ENCODE measurements around the gene CEP120.
"Not testable (repeated sequence)": the region's sequence is repeated elsewhere in the genome, so short reads cannot be mapped to it uniquely, and the experiment has no call there.

The CEP120 gene

DNA sequence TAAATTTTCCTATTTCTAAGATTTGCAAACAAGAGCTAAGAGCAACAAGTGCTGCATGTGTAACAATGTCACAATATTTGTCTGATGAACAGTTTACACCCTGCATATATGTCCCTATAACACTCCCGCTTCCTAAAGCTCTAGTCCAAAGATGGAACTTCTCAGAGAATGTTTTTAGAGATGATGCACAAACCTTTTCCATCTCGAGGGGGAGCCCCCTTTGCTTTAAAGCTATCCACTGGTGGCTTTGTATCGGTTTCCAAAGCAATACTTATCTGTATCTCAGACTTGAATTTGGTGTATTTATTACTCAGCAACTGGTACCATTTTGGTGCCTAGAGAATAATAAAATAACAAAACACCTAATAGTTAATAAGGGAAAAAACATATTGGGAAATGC, 11.0 kb downstream of the CEP120 start:
- TF ChIP-seq, protein P1, sequence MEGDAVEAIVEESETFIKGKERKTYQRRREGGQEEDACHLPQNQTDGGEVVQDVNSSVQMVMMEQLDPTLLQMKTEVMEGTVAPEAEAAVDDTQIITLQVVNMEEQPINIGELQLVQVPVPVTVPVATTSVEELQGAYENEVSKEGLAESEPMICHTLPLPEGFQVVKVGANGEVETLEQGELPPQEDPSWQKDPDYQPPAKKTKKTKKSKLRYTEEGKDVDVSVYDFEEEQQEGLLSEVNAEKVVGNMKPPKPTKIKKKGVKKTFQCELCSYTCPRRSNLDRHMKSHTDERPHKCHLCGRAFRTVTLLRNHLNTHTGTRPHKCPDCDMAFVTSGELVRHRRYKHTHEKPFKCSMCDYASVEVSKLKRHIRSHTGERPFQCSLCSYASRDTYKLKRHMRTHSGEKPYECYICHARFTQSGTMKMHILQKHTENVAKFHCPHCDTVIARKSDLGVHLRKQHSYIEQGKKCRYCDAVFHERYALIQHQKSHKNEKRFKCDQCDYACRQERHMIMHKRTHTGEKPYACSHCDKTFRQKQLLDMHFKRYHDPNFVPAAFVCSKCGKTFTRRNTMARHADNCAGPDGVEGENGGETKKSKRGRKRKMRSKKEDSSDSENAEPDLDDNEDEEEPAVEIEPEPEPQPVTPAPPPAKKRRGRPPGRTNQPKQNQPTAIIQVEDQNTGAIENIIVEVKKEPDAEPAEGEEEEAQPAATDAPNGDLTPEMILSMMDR (IDR thresholded peaks at IDR 0.05; ENCODE audit: low read depth, low read length) = no peak
- H3K27ac ChIP-seq = no peak overlapping the region
- no peak overlapping the region for H3K4me3 ChIP-seq (ENCODE audit: low read depth, low read length)
- no peak for DNase-seq
- H3K36me3 ChIP-seq = peaks cover 29% of the 10 kb centered on the region
- H3K27me3 ChIP-seq (ENCODE audit: insufficient read depth, low read depth, severe bottlenecking) = no peaks in the 10 kb centered on the region
- H3K9me3 ChIP-seq (ENCODE audit: severe bottlenecking) = no peaks in the 10 kb centered on the region

DNA sequence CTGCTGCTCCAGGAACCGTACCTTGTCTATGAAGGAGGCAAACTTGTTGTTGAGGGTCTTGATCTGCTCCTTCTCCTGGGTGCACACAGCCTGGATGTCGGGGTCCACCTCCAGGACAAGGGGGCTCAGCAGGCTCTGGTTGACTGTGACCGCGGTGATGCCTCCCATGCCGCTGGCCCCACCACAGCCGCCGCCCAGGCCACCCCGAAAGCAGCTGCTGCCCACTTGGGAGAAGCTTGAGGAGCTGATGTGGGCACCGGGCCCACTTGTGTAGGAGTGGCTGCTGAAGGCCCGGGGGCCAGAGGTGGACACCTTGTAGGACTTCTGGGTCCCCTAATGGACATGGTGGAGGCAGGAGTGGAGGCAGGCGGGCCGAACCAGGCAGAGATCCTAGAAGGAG, 21.2 kb downstream of the CEP120 start:
- DNase-seq; H3K27ac ChIP-seq; H3K4me3 ChIP-seq (ENCODE audit: low read depth, low read length); H3K9me3 ChIP-seq (ENCODE audit: severe bottlenecking); H3K27me3 ChIP-seq (ENCODE audit: insufficient read depth, low read depth, severe bottlenecking): not testable (repeated sequence)
- H3K36me3 ChIP-seq = peaks cover 25% of the 10 kb centered on the region

DNA sequence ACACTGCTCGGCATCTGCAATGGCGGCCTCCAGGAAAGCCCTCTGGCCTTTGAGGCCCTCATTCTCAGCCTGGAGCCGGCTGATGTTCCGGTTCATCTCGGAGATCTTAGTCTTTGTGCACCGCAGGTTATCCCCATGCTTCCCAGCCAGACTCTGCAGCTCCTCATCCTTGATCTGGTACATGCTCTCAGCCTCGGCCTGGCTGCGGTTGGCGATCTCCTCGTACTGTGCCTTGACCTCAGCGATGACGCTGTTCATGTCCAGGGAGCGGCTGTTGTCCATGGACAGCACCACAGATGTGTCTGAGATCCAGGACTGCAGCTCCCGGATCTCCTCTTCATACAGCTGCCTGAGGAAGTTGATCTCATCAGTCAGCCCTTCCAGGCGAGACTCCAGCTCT, 21.9 kb downstream of the CEP120 start:
- DNase-seq = no peak

DNA sequence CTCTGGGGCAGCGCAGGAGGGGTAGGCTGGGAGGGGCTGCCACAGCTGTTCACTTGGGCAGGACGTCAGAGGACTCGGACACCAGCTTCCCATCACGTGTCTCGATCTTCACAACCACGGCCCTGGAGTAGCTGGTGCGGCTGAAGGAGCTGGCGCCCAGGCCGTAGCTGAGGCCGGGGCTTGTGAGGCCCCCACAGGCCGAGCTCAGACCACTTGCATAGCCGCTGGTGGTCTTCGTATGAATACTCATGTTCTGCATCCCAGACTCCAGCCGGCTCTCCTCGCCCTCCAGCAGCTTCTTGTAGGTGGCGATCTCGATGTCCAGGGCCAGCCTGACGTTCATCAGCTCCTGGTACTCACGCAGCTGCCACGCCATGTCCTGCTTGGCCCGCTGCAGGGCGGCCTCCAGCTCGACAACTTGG, 22.3 kb downstream of the CEP120 start:
- H3K36me3 ChIP-seq = peaks cover 31% of the 10 kb centered on the region
- H3K27me3 ChIP-seq (ENCODE audit: insufficient read depth, low read depth, severe bottlenecking) = not testable (repeated sequence)

More for the DNA sequence above, 21.9 kb downstream of the CEP120 start:
- TF ChIP-seq, protein P1 (IDR thresholded peaks at IDR 0.05; ENCODE audit: low read depth, low read length) = no peak
- Histone ChIP-seq H3K9me3 (ENCODE audit: severe bottlenecking) (no peaks in the 10 kb centered on the region), H3K36me3 (peaks cover 31% of the 10 kb centered on the region), H3K27me3 (ENCODE audit: insufficient read depth, low read depth, severe bottlenecking) (no peaks in the 10 kb centered on the region), H3K27ac (no peak overlapping the region), H3K4me3 (ENCODE audit: low read depth, low read length) (no peak overlapping the region)

DNA sequence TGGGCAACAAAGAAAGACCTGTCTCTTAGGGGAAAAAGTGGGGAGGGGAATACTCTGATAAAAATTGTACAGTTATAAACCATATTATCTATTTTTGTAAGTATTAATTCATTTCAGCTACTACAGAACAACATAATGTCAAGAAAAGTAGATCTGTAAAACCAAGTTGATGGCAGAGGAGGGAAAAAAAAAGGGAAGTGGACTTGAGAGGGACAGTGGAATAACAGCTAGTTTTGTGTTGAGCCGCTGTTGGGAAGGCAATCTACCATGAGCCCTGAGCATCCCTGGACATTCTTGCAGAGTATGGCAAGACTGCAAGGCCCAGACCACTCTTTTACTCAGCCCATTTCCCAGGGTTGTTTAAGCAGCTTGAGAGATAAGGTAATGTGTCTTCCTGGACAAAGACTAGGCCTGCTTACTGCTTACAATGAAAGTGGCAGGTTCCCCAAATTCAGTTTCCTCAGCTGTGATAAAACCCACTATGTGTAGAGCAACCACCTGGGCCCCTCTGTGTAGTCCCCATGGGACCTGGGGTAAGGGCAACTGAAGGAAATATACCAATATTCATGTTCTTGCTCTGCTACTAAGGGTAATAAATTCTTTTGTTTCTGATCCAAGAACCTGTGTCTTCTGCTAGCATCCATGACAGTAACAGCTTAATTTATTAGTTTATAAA, 25.0 kb downstream of the CEP120 start:
- no peaks in the 10 kb centered on the region for H3K9me3 ChIP-seq (ENCODE audit: severe bottlenecking)
- no peak overlapping the region for H3K4me3 ChIP-seq (ENCODE audit: low read depth, low read length)
- no peaks in the 10 kb centered on the region for H3K27me3 ChIP-seq (ENCODE audit: insufficient read depth, low read depth, severe bottlenecking)
- TF ChIP-seq, protein P1 (IDR thresholded peaks at IDR 0.05; ENCODE audit: low read depth, low read length) = no peak
- peaks cover 26% of the 10 kb centered on the region for H3K36me3 ChIP-seq
- no peak overlapping the region for H3K27ac ChIP-seq
- no peak for DNase-seq

More for the DNA sequence above, 22.3 kb downstream of the CEP120 start:
- not testable (repeated sequence) for DNase-seq; H3K4me3 ChIP-seq (ENCODE audit: low read depth, low read length); H3K9me3 ChIP-seq (ENCODE audit: severe bottlenecking); H3K27ac ChIP-seq

DNA sequence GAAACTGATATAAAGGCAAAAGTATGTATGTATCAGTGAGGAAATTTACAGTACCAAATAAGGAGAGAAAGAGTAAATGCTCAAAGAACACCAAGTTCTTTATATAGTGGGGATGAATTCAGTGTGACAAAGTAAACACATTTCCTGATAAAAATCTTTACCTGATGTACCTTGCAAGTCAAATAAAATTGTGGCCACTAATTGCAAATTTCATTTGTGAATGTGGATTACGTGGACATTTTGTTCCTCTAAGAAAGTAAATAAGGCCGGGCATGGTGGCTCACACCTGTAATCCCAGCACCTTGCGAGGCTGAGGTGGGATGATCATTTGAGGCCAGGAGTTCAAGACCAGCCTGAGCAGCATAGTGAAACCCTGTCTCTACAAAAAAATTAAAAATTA, 25.7 kb downstream of the CEP120 start:
- no peak overlapping the region for H3K27ac ChIP-seq
- TF ChIP-seq, protein P1 (IDR thresholded peaks at IDR 0.05; ENCODE audit: low read depth, low read length) = no peak
- H3K36me3 ChIP-seq = peaks cover 26% of the 10 kb centered on the region

DNA sequence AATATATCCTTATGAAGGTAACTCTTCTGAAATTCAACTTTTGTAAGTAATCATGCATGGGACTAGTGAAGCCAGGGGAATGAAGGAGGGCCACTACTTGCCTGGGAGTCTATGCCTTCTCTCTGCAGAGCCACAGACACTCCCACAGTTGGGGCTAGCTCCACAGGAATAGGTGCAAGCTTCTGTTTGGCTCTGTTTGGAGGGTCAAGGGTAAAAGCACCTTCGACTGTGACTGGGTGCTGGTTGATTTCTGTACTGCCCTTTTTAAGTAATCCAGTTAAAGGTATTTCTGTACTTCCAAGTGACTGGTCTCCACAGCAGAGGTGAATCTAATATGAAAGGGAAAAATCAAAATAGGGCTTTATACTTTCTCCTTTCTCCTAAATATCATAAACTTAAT, 32.2 kb downstream of the CEP120 start:
- H3K9me3 ChIP-seq (ENCODE audit: severe bottlenecking) = no peaks in the 10 kb centered on the region
- H3K27me3 ChIP-seq (ENCODE audit: insufficient read depth, low read depth, severe bottlenecking) = no peaks in the 10 kb centered on the region
- H3K27ac ChIP-seq = no peak overlapping the region
- DNase-seq = no peak
- TF ChIP-seq, protein P1 (IDR thresholded peaks at IDR 0.05; ENCODE audit: low read depth, low read length) = no peak
- no peak overlapping the region for H3K4me3 ChIP-seq (ENCODE audit: low read depth, low read length)
- peaks cover 23% of the 10 kb centered on the region for H3K36me3 ChIP-seq

More for the DNA sequence above, 25.7 kb downstream of the CEP120 start:
- no peak overlapping the region for H3K4me3 ChIP-seq (ENCODE audit: low read depth, low read length)
- DNase-seq = no peak
- no peaks in the 10 kb centered on the region for H3K27me3 ChIP-seq (ENCODE audit: insufficient read depth, low read depth, severe bottlenecking)
- H3K9me3 ChIP-seq (ENCODE audit: severe bottlenecking) = no peaks in the 10 kb centered on the region

Measured in WERI-Rb-1 (cell line).